Testis (tissue), 3 donors: Measurements from ENCODE around the gene TGM2. TPM values are rescaled to one million over a fixed set of nuclear protein-coding genes. Genes with fewer than 3 reads are reported as not detected.

Source experiments
- DNase-seq: peaks from one replicate; pipeline ENCODE4 v3.0.0-alpha.2; 2019
- H3K27ac ChIP-seq, 2 donors: fragments of 200-600 bp; sonication (generic); one replicate each; pipeline ENCODE4 v1.5.1; 2019
- H3K27me3 ChIP-seq: fragments of 200-600 bp; sonication (generic); one replicate; pipeline ENCODE4 v1.5.1; 2019
- H3K36me3 ChIP-seq: fragments of 200-600 bp; sonication (generic); one replicate; pipeline ENCODE4 v1.5.1; 2017; ENCODE audit warnings: low read depth; ENCODE audit errors: missing control alignments
- H3K4me1 ChIP-seq: fragments of 200-600 bp; sonication (generic); one replicate; pipeline ENCODE4 v1.5.1; 2019
- H3K4me3 ChIP-seq, 2 donors: fragments of 200-600 bp; sonication (generic); one replicate each; pipeline ENCODE4 v1.5.1; 2017 to 2019
- H3K9me3 ChIP-seq: fragments of 200-600 bp; sonication (generic); one replicate; pipeline ENCODE4 v1.5.1; 2017
- POLR2A ChIP-seq: fragments of 450-650 bp; IDR thresholded peaks from one replicate; pipeline ENCODE4 v1.6.1; 2017; ENCODE audit warnings: antibody characterized with exemption, mild to moderate bottlenecking, moderate library complexity
- WGBS, 2 donors: methylation state at CpG; one replicate each; pipeline ENCODE4 v1.1.5; 2018; 5-methylcytosine and 5-hydroxymethylcytosine counted together
- intact Hi-C: fragments of 100-400 bp; cut with DNase I; formaldehyde crosslinking; loops from one replicate; pipeline ENCODE4 v1.15.1; 2023; ENCODE audit warnings: low total_unique reads
- polyA plus RNA-seq: library from polyadenylated mRNA; stranded (reverse); fragments of 350-450 nt; fragmentation: Illumina TruSeq; extraction: RNeasy Lipid Tissue Mini Kit (QIAGEN cat#74804); gene quantifications from one replicate; pipeline ENCODE4 v1.2.3, GENCODE V29; 2014; ENCODE audit warnings: low read depth, low replicate concordance; ENCODE audit not compliant: insufficient read depth
- total RNA-seq, 2 donors: library from RNA; depleted of rRNA; stranded (reverse); fragments of >200 nt; gene quantifications; one replicate each; pipeline ENCODE4 v1.2.3, GENCODE V29; 2016
- TF ChIP-seq, protein P1 (sequence below), 3 experiments: fragments of 450-650 bp in 2 of 3; fragments of 200-600 bp in 1 of 3; sonication (generic) in 1 of 3; IDR thresholded peaks; one replicate each; pipeline ENCODE4 v1.5.1; 2016 to 2019; ENCODE audit warnings: antibody characterized with exemption in 3 of 3, mild to moderate bottlenecking in 2 of 3, moderate library complexity in 1 of 3

TGM2 gene
- total and polyA plus RNA-seq, 3 donors from 2014 or later, result 3.2 to 49.0 (median 8.5) TPM

DNA sequence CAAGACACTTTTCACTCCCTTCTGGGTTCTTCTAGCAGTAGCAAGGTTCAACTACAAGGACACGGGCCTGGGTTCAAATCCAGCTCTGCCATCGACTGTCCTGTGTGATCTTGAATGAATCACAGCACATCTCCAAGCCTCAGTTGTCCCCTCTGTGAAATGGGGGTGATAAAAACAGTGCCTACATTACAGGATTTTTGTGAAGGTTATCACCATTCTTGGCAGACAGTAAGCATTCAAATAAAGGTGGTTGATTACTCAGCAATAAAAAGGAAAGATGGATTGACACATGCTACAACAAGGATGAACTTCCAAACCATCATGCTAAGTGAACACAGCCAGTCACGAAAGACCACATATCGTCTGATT is 6.6 kb upstream of the TGM2 start:
- Histone ChIP-seq H3K36me3 (no peaks in the 10 kb centered on the region), H3K27me3 (no peaks in the 10 kb centered on the region), H3K9me3 (no peaks in the 10 kb centered on the region), H3K4me3 (no peak overlapping the region), H3K4me1 (peaks cover 7% of the 10 kb centered on the region), H3K27ac (no peak overlapping the region)
- WGBS, 2 donors, result 58 to 86% methylated on average over 4 of the region's 4 CpGs
- intact Hi-C loops, result no loop called here
- DNase-seq, result no peak
- no peak for TF ChIP-seq POLR2A
- TF ChIP-seq, protein P1, sequence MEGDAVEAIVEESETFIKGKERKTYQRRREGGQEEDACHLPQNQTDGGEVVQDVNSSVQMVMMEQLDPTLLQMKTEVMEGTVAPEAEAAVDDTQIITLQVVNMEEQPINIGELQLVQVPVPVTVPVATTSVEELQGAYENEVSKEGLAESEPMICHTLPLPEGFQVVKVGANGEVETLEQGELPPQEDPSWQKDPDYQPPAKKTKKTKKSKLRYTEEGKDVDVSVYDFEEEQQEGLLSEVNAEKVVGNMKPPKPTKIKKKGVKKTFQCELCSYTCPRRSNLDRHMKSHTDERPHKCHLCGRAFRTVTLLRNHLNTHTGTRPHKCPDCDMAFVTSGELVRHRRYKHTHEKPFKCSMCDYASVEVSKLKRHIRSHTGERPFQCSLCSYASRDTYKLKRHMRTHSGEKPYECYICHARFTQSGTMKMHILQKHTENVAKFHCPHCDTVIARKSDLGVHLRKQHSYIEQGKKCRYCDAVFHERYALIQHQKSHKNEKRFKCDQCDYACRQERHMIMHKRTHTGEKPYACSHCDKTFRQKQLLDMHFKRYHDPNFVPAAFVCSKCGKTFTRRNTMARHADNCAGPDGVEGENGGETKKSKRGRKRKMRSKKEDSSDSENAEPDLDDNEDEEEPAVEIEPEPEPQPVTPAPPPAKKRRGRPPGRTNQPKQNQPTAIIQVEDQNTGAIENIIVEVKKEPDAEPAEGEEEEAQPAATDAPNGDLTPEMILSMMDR (IDR thresholded peaks at IDR 0.05), result no peak

DNA sequence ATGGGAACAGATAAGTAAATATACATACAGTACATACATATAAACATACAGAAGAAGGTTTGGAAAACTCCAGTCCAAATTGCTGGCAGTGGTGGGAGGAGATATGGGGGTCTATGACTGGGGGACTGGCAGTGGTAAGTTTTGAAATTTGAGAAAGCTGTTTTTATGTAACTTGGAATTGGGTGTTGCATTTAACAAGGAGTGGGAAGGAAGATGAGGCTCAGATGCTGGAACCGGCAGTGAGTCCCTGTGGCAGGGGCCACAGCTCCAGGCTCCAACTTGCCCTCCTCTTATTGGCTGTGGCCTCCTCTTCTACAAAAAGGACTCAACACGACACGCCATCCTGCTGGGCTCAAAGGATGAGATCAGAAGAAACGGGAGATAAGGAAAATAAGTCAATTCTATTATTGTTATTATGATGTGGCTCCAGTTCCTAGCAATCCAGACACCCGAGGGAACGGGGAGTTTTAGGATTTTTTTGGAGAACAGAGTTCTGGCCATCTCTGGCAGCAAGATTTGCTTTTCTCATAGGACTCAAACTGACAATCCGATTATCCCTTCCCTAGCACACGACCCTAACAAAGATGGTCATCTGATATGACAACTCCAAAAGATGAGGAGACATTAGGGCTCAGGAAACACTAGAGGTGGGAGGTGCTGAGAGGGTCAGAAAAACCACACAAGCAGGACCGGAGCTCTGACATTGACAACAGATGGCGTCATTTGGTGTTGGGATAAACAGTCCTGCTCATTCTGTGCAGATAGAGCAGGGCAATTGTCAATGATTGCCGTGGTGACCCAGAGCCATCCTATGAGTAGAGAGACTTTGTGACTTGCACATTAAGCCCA is 6.0 kb upstream of the TGM2 start:
- no peak for DNase-seq
- TF ChIP-seq, protein P1 (IDR thresholded peaks at IDR 0.05), result no peak
- TF ChIP-seq POLR2A, result no peak
- H3K4me3 ChIP-seq, result no peak overlapping the region
- H3K9me3 ChIP-seq, result no peaks in the 10 kb centered on the region
- no peaks in the 10 kb centered on the region for H3K27me3 ChIP-seq
- no peak overlapping the region for H3K27ac ChIP-seq
- H3K36me3 ChIP-seq, result no peaks in the 10 kb centered on the region
- 47 to 55% methylated on average over 11 of the region's 11 CpGs for WGBS, 2 donors
- H3K4me1 ChIP-seq, result peaks cover 11% of the 10 kb centered on the region
- intact Hi-C loops, result no loop called here

DNA sequence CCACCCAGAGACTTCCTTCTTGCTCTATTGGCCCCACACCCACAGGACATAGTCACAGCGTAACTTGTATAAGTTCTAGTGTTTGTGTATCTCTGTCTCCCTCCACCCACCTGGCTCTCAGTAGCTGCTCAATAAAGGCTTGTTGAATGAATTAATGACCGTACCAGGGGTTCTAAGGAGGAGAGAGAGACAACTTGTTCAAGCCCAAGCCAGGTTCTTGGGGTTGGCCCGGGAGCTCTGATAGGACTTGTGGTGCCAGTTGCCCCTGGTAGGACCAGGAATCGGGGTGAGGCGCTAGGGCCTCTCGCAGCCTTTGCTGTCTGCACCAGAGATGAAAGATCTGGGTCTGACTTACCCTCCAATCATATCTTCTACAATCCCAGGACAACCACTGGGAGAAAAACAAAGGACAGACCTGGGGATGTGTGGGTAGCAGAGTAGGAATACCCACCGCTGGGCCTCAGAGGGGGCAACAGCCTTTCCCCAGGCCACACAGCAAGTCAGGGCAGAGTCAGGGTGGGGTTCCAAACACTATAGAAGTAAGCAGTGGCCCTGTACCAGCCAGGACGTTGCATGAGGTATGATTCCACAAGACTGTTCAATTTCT is 5.3 kb upstream of the TGM2 start:
- Histone ChIP-seq H3K4me3 (no peak overlapping the region), H3K36me3 (no peaks in the 10 kb centered on the region), H3K4me1 (peaks cover 11% of the 10 kb centered on the region), H3K27ac (no peak overlapping the region), H3K9me3 (no peaks in the 10 kb centered on the region), H3K27me3 (no peaks in the 10 kb centered on the region)
- TF ChIP-seq POLR2A, result no peak
- TF ChIP-seq, protein P1 (IDR thresholded peaks at IDR 0.05), result no peak
- 67 to 75% methylated on average over 7 to 8 of the region's 8 CpGs for WGBS, 2 donors
- intact Hi-C loops, result no loop called here
- no peak for DNase-seq

DNA sequence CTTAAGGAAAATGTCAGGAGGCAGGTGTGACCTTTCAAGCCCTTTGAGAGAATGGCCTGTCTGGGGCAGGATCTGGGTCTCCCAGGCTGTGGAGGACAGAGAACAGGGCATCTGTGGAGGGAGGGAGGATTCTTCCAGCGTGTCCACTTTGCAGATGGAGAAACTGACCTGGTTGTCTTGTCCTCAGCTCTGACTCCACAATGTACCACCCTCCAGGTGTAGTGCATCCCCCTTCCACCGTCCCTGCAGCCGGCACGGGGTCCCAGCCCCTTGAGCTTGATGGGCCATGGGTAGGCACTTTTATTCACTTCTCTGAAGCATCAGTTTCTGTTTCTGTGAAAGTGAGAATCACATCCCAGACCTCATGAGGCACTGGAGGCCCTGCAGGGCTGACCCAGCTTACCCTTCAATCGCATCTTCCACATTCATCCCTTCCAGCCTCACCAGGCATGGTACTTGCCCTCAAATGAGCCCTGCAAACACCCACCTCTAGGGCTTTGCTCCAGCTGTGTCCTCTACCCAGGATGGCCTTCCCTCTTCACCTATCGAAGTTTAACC is 4.6 kb upstream of the TGM2 start:
- DNase-seq, result no peak
- 90 to 91% methylated on average over 6 of the region's 6 CpGs for whole genome bisulfite sequencing, 2 donors
- peaks cover 11% of the 10 kb centered on the region for H3K4me1 ChIP-seq
- H3K27me3 ChIP-seq, result no peaks in the 10 kb centered on the region
- TF ChIP-seq, protein P1 (IDR thresholded peaks at IDR 0.05), result no peak
- TF ChIP-seq POLR2A, result no peak
- no peak overlapping the region for H3K4me3 ChIP-seq
- H3K36me3 ChIP-seq, result no peaks in the 10 kb centered on the region
- no peak overlapping the region for H3K27ac ChIP-seq
- no peaks in the 10 kb centered on the region for H3K9me3 ChIP-seq
- intact Hi-C loops, result loop anchor here (10.0 kb wide), 1 partner anchor 105 kb away; no protein-coding TSS in a partner anchor
